ENCODE measurements around the gene SYNM. TPM values are rescaled to one million over a fixed set of nuclear protein-coding genes. Genes with fewer than 3 reads are reported as not detected.

Gene SYNM
- total and polyA plus RNA-seq, 2 of the 8 experiments (the other 6 are each of a cell fraction or from before 2014, with no cell fraction given), result 0.89 to 2.0 TPM

DNA sequence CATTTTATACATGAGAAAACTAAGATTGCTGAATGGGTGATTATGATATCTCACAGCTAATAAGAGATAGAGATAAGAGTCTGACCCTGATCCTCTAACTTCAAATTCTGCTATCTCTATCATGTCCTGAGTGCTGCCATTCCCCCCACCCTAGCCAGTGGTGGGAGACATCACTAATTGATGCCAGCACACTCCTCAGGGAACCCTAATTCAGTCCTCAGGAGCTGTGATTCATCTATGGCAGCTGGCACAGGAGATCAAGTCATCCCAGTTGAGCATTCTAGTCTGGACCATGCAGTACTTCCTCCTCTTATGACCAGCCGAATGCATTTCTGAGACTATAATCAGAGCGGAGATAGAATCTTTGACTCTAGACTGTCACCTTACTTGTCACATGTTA lies 71.9 kb downstream of the SYNM start (continued):
- TF ChIP-seq, protein P1, sequence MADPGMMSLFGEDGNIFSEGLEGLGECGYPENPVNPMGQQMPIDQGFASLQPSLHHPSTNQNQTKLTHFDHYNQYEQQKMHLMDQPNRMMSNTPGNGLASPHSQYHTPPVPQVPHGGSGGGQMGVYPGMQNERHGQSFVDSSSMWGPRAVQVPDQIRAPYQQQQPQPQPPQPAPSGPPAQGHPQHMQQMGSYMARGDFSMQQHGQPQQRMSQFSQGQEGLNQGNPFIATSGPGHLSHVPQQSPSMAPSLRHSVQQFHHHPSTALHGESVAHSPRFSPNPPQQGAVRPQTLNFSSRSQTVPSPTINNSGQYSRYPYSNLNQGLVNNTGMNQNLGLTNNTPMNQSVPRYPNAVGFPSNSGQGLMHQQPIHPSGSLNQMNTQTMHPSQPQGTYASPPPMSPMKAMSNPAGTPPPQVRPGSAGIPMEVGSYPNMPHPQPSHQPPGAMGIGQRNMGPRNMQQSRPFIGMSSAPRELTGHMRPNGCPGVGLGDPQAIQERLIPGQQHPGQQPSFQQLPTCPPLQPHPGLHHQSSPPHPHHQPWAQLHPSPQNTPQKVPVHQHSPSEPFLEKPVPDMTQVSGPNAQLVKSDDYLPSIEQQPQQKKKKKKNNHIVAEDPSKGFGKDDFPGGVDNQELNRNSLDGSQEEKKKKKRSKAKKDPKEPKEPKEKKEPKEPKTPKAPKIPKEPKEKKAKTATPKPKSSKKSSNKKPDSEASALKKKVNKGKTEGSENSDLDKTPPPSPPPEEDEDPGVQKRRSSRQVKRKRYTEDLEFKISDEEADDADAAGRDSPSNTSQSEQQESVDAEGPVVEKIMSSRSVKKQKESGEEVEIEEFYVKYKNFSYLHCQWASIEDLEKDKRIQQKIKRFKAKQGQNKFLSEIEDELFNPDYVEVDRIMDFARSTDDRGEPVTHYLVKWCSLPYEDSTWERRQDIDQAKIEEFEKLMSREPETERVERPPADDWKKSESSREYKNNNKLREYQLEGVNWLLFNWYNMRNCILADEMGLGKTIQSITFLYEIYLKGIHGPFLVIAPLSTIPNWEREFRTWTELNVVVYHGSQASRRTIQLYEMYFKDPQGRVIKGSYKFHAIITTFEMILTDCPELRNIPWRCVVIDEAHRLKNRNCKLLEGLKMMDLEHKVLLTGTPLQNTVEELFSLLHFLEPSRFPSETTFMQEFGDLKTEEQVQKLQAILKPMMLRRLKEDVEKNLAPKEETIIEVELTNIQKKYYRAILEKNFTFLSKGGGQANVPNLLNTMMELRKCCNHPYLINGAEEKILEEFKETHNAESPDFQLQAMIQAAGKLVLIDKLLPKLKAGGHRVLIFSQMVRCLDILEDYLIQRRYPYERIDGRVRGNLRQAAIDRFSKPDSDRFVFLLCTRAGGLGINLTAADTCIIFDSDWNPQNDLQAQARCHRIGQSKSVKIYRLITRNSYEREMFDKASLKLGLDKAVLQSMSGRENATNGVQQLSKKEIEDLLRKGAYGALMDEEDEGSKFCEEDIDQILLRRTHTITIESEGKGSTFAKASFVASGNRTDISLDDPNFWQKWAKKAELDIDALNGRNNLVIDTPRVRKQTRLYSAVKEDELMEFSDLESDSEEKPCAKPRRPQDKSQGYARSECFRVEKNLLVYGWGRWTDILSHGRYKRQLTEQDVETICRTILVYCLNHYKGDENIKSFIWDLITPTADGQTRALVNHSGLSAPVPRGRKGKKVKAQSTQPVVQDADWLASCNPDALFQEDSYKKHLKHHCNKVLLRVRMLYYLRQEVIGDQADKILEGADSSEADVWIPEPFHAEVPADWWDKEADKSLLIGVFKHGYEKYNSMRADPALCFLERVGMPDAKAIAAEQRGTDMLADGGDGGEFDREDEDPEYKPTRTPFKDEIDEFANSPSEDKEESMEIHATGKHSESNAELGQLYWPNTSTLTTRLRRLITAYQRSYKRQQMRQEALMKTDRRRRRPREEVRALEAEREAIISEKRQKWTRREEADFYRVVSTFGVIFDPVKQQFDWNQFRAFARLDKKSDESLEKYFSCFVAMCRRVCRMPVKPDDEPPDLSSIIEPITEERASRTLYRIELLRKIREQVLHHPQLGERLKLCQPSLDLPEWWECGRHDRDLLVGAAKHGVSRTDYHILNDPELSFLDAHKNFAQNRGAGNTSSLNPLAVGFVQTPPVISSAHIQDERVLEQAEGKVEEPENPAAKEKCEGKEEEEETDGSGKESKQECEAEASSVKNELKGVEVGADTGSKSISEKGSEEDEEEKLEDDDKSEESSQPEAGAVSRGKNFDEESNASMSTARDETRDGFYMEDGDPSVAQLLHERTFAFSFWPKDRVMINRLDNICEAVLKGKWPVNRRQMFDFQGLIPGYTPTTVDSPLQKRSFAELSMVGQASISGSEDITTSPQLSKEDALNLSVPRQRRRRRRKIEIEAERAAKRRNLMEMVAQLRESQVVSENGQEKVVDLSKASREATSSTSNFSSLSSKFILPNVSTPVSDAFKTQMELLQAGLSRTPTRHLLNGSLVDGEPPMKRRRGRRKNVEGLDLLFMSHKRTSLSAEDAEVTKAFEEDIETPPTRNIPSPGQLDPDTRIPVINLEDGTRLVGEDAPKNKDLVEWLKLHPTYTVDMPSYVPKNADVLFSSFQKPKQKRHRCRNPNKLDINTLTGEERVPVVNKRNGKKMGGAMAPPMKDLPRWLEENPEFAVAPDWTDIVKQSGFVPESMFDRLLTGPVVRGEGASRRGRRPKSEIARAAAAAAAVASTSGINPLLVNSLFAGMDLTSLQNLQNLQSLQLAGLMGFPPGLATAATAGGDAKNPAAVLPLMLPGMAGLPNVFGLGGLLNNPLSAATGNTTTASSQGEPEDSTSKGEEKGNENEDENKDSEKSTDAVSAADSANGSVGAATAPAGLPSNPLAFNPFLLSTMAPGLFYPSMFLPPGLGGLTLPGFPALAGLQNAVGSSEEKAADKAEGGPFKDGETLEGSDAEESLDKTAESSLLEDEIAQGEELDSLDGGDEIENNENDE (IDR thresholded peaks at IDR 0.05; ENCODE audit: insufficient replicate concordance, low read length), result no peak
- TF ChIP-seq TAF7 (optimal IDR thresholded peaks at IDR 0.05; ENCODE audit: borderline replicate concordance, low read depth, low read length), result no peak
- TF ChIP-seq NANOG (IDR thresholded peaks at IDR 0.05; ENCODE audit: insufficient read depth, low read depth, low read length, poor library complexity, severe bottlenecking), result no peak
- no peak for TF ChIP-seq KDM5A (IDR thresholded peaks at IDR 0.05; ENCODE audit: low read length)
- no peak for TF ChIP-seq ASH2L (IDR thresholded peaks at IDR 0.05; ENCODE audit: low read length)
- TF ChIP-seq USF2 (IDR thresholded peaks at IDR 0.05; ENCODE audit: low read length), result no peak
- no peak for TF ChIP-seq SUZ12 (IDR thresholded peaks at IDR 0.05; ENCODE audit: low read length)
- TF ChIP-seq, protein P2, sequence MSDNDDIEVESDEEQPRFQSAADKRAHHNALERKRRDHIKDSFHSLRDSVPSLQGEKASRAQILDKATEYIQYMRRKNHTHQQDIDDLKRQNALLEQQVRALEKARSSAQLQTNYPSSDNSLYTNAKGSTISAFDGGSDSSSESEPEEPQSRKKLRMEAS (IDR thresholded peaks at IDR 0.05), result no peak
- TF ChIP-seq SAP30 (IDR thresholded peaks at IDR 0.05; ENCODE audit: insufficient read depth, insufficient replicate concordance, low read length), result no peak
- TF ChIP-seq SIRT6 (IDR thresholded peaks at IDR 0.05; ENCODE audit: low read length), result no peak
